ENCODE measurements around the gene SGMS1.

DNA sequence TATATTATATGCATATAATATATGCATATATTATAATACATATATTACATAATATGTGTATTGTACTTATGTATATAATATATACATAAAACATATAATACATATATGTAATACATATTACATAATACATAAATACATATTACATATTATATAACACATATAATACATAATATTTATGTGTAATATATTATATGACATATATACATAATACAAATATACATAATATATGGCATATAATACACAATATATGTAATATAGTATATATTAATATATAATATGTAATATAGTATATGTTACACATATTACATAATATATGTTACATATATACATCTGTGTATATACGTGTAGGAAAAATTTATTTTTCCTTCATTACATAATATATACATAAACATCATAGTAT is 63.4 kb downstream of the SGMS1 start:
- TF ChIP-seq, protein P1, sequence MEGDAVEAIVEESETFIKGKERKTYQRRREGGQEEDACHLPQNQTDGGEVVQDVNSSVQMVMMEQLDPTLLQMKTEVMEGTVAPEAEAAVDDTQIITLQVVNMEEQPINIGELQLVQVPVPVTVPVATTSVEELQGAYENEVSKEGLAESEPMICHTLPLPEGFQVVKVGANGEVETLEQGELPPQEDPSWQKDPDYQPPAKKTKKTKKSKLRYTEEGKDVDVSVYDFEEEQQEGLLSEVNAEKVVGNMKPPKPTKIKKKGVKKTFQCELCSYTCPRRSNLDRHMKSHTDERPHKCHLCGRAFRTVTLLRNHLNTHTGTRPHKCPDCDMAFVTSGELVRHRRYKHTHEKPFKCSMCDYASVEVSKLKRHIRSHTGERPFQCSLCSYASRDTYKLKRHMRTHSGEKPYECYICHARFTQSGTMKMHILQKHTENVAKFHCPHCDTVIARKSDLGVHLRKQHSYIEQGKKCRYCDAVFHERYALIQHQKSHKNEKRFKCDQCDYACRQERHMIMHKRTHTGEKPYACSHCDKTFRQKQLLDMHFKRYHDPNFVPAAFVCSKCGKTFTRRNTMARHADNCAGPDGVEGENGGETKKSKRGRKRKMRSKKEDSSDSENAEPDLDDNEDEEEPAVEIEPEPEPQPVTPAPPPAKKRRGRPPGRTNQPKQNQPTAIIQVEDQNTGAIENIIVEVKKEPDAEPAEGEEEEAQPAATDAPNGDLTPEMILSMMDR (IDR thresholded peaks at IDR 0.05; ENCODE audit: insufficient read depth, low read length, poor library complexity, severe bottlenecking), result no peak
- TF ChIP-seq EZH2phosphoT487 (conservative IDR thresholded peaks at IDR 0.05; ENCODE audit: low read length), result no peak
